Hair follicular keratinocyte (primary cell): ENCODE data around the gene LTB. TPM values are rescaled to one million over a fixed set of nuclear protein-coding genes. Genes with fewer than 3 reads are reported as not detected.

ENCODE experiments used
- total RNA-seq: library from RNA; depleted of rRNA; stranded (reverse); fragments of >200 nt; gene quantifications from 2 replicates; pipeline ENCODE4 v1.2.3, GENCODE V29; 2015

LTB gene, protein sequence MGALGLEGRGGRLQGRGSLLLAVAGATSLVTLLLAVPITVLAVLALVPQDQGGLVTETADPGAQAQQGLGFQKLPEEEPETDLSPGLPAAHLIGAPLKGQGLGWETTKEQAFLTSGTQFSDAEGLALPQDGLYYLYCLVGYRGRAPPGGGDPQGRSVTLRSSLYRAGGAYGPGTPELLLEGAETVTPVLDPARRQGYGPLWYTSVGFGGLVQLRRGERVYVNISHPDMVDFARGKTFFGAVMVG
- total RNA-seq = 0.49 and 1.5 TPM in 2 replicates

DNA sequence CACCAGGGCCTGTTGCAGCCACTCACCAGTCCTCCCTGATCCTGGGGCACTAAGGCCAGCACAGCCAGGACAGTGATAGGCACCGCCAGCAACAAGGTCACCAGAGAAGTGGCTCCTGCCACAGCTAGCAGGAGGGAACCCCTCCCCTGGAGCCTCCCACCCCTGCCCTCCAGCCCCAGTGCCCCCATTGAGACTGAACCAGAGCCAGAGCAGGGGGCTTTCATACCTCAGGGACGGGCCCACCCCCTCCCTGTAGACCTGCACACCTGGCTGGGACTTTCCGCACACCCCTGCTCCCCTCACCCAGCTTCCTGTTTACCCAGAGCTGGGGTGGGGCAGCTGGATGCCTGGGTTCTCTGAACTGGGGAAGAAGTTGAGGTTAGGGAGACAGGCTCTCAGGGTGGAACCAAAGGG, at the start of gene LTB:
Gene LTB (minus strand): TSS at position 195 of the 414 bp plus-strand sequence. CDS start 7 bp downstream, at position 188.

DNA sequence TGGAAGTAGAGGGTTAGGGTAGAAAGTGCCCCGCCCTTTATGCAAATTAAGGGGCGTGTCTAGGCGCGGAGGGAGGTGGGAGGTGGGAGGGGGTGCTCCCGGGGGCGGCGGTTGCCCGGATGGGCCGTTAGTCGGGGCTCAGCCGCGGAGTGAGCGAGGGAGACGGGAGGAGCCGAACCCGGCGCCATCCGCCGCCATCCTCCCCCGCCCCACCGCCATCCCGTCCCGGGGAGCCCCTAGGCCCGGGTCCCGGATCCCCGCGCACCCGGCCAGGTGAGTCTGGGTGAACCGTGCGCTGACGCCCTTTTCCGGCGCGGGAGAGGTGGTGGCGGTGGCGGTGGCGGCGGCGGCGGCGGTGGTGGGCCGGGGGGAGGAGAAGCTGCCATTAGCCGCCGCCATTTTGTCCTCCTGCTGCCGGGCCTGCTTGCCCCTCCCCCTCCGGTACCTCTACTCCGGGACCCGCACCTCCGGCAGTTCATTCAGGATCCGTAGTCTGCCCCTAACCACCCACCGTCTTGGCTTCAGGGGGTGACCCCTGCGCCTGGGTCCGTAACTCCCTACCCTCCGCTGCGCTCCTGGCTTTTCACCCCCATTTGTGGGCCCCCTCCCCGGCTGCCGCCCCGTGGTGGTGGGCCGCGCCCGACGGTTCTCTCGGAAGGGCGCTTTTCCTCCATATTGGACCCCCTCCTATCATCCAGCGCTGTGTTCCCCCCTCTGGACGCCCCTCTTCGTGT, 38.5 kb upstream of the LTB start, which contains the start of gene PRRC2A:
Gene PRRC2A (plus strand): TSS at position 130 of the 734 bp plus-strand sequence. CDS start 2,075 bp downstream, outside the sequence.

DNA sequence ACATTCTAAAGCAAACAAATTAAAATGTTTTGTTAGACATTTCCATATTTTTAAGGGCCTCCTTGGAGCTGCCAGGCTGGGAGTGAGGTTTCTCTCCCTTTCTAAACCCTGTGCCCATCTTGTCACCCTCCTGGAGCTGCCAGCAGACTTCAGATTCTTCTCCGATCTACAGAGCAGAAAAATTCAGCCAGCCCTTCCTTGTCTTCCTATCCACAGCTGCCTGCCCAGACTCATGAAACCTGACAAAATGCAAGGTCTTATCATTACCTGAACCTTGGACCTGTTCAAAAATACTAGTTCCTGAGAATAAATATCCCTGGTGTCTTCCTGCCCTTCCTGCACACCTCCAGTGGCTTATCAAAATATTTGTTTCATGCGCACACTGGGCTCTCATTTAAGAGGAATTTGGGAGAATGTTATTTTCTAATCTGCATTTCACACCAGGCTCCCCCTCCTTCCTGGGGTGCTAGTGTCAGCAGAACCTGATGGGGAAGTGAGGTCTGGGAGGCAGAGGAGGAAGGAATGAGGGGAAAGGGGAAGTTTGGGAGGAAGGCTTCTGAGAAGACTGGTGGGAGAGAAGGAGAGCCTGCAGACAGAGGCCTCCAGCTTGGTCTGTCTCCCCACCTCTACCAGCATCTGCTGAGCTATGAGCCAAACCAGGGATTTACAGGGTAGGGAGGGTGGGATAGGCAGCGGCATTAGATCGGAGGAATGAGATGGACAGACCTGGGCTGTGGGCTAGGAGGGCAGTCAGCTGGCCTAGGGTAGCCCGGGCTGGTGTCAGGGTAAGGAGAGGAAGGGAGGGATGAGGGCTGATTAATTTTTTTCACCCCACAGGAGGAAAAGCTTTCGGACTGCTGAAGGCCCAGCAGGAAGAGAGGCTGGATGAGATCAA, 32.7 kb upstream of the LTB start, which contains the start of gene AIF1:
Gene AIF1 (plus strand): TSS at position 551 of the 895 bp plus-strand sequence. CDS start 96 bp downstream, at position 647.

DNA sequence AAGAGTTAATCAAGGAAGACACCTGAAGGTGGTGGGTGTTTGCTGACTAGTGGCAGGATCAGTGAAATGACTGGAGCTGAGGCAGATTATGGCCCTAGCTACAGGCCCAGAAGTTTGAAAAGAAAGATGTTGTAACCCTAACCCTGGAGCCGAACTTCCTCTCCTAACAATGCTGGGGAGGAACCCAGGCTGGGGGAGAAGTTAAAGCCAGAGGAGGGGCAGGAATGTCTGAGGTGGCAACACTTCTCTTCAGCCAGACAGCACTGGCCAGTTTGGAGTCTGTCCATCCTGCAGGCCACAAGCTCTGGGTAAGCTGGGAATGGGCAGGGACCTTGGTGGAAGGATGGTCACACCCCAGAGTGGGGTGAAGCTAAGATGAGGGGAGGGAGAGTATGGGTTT, 3.8 kb upstream of the LTB start, which contains the start of gene LST1:
Gene LST1 (plus strand): TSS at position 270 of the 400 bp plus-strand sequence. CDS start 1,023 bp downstream, outside the sequence.

DNA sequence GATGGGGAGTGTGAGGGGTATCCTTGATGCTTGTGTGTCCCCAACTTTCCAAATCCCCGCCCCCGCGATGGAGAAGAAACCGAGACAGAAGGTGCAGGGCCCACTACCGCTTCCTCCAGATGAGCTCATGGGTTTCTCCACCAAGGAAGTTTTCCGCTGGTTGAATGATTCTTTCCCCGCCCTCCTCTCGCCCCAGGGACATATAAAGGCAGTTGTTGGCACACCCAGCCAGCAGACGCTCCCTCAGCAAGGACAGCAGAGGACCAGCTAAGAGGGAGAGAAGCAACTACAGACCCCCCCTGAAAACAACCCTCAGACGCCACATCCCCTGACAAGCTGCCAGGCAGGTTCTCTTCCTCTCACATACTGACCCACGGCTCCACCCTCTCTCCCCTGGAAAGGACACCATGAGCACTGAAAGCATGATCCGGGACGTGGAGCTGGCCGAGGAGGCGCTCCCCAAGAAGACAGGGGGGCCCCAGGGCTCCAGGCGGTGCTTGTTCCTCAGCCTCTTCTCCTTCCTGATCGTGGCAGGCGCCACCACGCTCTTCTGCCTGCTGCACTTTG, 6.8 kb downstream of the LTB start, which contains the start of gene TNF:
Gene TNF (plus strand): TSS at position 231 of the 567 bp plus-strand sequence. CDS start 177 bp downstream, at position 408.

DNA sequence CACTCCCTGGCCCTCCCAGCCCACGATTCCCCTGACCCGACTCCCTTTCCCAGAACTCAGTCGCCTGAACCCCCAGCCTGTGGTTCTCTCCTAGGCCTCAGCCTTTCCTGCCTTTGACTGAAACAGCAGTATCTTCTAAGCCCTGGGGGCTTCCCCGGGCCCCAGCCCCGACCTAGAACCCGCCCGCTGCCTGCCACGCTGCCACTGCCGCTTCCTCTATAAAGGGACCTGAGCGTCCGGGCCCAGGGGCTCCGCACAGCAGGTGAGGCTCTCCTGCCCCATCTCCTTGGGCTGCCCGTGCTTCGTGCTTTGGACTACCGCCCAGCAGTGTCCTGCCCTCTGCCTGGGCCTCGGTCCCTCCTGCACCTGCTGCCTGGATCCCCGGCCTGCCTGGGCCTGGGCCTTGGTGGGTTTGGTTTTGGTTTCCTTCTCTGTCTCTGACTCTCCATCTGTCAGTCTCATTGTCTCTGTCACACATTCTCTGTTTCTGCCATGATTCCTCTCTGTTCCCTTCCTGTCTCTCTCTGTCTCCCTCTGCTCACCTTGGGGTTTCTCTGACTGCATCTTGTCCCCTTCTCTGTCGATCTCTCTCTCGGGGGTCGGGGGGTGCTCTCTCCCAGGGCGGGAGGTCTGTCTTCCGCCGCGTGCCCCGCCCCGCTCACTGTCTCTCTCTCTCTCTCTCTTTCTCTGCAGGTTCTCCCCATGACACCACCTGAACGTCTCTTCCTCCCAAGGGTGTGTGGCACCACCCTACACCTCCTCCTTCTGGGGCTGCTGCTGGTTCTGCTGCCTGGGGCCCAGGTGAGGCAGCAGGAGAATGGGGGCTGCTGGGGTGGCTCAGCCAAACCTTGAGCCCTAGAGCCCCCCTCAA, 9.9 kb downstream of the LTB start, which contains the start of gene LTA:
Gene LTA (plus strand): TSS at position 249 of the 871 bp plus-strand sequence. CDS start 454 bp downstream, at position 703.

DNA sequence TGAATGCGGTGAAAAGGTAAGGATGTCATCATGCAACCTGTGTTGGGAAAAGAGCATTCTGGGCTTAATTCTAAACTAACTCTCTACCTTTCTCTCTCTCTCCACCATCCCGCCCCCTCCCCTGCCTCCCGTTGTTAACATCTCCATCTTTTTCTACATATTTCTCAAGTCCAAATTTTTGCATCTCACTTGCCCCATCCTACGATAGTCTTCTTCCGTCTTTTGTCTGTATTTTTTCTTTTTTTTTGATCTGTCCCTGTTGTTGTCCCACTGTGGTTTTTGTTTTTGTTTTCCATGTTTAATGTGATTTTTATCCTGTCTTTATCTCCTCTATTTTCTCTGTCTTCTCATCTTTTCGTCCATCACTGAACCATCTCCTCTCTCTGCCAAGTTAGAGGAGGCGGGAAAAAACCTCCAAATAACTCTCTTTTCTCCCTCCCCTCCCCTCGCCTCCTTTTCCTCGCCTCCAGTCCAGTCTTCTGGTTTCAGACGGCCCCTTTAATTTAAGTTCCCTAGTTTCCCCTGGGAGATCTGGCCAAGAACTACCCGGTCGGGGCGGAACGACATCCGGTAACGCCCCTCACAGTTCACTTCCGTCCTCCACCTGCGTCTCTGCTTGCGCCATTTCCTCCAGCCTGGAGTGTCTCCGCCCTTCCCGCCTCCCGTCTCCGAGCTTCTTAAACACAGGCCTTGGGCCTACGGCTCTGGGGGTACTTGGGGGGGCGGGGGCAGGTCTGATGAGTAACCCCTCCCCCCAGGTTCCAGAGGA, 35.1 kb downstream of the LTB start, which contains the start of gene NFKBIL1:
Gene NFKBIL1 (plus strand): TSS at position 651 of the 769 bp plus-strand sequence. CDS start 87 bp downstream, at position 738.

DNA sequence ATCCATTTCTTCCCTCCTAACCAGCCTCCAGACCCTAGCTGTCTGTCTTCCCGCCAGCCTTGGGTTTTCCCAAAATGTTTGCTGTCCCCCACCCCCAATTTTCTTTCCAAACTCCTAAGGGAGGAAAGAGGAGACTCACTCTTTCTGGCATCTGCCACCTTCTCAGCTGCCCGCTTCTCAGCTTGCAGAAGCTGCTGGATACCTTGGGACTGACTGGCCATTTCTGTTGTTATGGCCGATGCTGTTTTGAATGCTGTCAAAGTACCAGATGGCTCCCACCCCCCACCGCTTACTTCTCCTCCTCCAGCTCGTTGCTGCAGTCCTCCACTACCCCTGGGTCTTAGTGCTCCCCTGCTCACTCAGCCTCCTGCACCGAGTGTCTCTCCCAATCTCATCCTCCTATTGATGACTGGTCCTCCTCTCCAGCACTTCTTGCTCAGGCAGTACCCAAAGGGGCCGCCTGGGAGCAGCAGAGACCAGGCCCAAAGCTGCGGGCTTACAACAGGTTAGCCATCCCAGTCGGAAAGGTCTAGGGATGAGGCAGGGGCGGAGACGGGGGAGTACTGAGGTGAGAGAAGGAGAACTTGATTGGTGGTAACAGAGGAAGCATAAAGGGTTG, 35.8 kb downstream of the LTB start, which contains the start of gene ATP6V1G2:
Gene ATP6V1G2 (minus strand): TSS at position 270 of the 619 bp plus-strand sequence. CDS start 49 bp downstream, at position 221.

DNA sequence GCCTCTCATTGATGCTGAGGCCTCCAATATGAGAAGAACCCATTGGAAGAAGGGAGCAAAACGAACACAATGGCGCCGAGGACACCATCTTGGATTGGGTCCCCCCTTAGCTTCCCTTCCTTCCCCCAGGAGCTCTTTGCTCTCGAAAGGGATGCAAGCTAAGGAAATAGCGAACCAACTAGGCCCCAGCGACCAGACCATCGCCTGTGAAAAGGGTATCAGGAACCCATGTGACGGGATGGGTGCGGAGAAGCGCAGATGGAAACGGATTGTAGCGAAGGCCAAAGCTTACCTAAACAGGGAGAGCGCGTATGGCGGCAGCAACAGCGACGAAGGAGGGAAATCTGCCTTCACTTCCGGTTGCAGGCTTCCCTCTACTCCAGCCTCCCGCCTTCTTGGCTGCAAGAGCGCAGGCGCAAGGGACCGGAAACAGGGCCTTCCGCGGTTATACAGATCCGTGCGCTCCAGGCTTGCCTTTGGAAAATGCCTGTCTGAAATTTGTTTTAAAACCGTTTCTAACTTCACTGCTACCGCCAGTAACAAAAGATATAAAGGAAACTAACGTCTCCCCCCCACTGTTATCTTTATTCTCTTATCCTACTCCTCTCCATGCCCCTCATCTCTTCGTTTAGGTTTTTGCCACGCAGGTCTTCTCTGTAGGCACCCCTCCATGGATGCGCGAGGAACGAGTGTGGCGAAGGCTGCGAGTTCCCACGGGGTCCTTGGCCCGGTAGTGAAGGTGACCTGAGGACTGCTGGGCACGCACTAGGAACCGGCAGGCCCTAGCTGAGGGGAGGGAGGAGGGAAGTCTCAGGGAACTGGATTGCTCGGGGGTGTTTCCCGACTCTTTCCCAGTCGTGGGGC, 40.3 kb downstream of the LTB start, which contains the start of gene DDX39B:
Gene DDX39B (minus strand): TSS at position 346 of the 864 bp plus-strand sequence. CDS start 1,471 bp downstream, outside the sequence.

Other genes with a start within 250 kb of the LTB start
- 48.4 and 141 TPM in 2 replicates for gene HLA-B, start 225.2 kb downstream of the LTB start, total RNA-seq
- gene MICA, start 178.8 kb downstream of the LTB start, total RNA-seq = 53.6 and 58.3 TPM in 2 replicates
- gene MICB, start 84.3 kb downstream of the LTB start, total RNA-seq = 8.7 and 16.8 TPM in 2 replicates
- gene MCCD1, start 53.5 kb downstream of the LTB start, total RNA-seq = not detected in 2 replicates
- 438 and 525 TPM in 2 replicates for gene DDX39B, start 40.4 kb downstream of the LTB start, total RNA-seq
- gene ATP6V1G2, start 35.8 kb downstream of the LTB start, total RNA-seq = 0.11 and 0.16 TPM in 2 replicates
- gene NFKBIL1, start 34.8 kb downstream of the LTB start, total RNA-seq = 12.2 and 29.0 TPM in 2 replicates
- not detected in 2 replicates for gene LTA, start 10.1 kb downstream of the LTB start, total RNA-seq
- gene TNF, start 6.9 kb downstream of the LTB start, total RNA-seq = 3.3 and 4.5 TPM in 2 replicates
- gene LST1, start 3.9 kb upstream of the LTB start, total RNA-seq = not detected in 2 replicates
- gene NCR3, start 10.6 kb upstream of the LTB start, total RNA-seq = not detected in 2 replicates
- gene AIF1, start 32.8 kb upstream of the LTB start, total RNA-seq = not detected in 2 replicates
- gene PRRC2A, start 38.3 kb upstream of the LTB start, total RNA-seq = 88.0 and 92.7 TPM in 2 replicates
- gene BAG6, start 70.2 kb upstream of the LTB start, total RNA-seq = 195 and 196 TPM in 2 replicates
- 1.2 and 2.3 TPM in 2 replicates for gene APOM, start 73.5 kb upstream of the LTB start, total RNA-seq
- gene C6orf47, start 78.4 kb upstream of the LTB start, total RNA-seq = 16.0 and 20.2 TPM in 2 replicates
- gene GPANK1, start 82.6 kb upstream of the LTB start, total RNA-seq = 13.1 and 16.0 TPM in 2 replicates
- gene CSNK2B, start 83.7 kb upstream of the LTB start, total RNA-seq = 251 and 316 TPM in 2 replicates
- gene LY6G5B, start 87.6 kb upstream of the LTB start, total RNA-seq = 1.9 and 2.3 TPM in 2 replicates
- 0.70 and 0.76 TPM in 2 replicates for gene LY6G5C, start 98.6 kb upstream of the LTB start, total RNA-seq
- gene ABHD16A, start 120.9 kb upstream of the LTB start, total RNA-seq = 24.0 and 27.8 TPM in 2 replicates
- gene LY6G6F, start 124.4 kb upstream of the LTB start, total RNA-seq = not detected in 2 replicates
- not detected in 2 replicates for gene LY6G6D, start 132.9 kb upstream of the LTB start, total RNA-seq
- 0.15 TPM in 1 of 2 replicates, not detected in the other for gene LY6G6C, start 139.3 kb upstream of the LTB start, total RNA-seq
- not detected in 2 replicates for gene MPIG6B, start 140.9 kb upstream of the LTB start, total RNA-seq
- gene DDAH2, start 146.9 kb upstream of the LTB start, total RNA-seq = 9.5 and 16.1 TPM in 2 replicates
- 805 and 887 TPM in 2 replicates for gene CLIC1, start 154.1 kb upstream of the LTB start, total RNA-seq
- gene MSH5, start 157.6 kb upstream of the LTB start, total RNA-seq = 6.2 and 7.4 TPM in 2 replicates
- 0.70 and 1.5 TPM in 2 replicates for gene SAPCD1, start 180.2 kb upstream of the LTB start, total RNA-seq
- 0.19 and 0.86 TPM in 2 replicates for gene VWA7, start 194.9 kb upstream of the LTB start, total RNA-seq
- gene VARS1, start 213.3 kb upstream of the LTB start, total RNA-seq = 84.7 and 118 TPM in 2 replicates
- 95.7 and 134 TPM in 2 replicates for gene LSM2, start 224.5 kb upstream of the LTB start, total RNA-seq
- gene HSPA1L, start 232.9 kb upstream of the LTB start, total RNA-seq = 0.53 and 0.62 TPM in 2 replicates
- 37.6 and 59.1 TPM in 2 replicates for gene HSPA1A, start 233.1 kb upstream of the LTB start, total RNA-seq
- gene HSPA1B, start 245.3 kb upstream of the LTB start, total RNA-seq = 76.1 and 133 TPM in 2 replicates